Measurements from ENCODE around the gene MAGI2.

The MAGI2 gene

GRCh38 chr7:78081888-78082287, 1371.6 kb downstream of the MAGI2 start:
- no peak for DNase-seq (ENCODE audit: low spot score)

- DNase-seq (ENCODE audit: low spot score), result no peak
Observed at GRCh38 chr7:78081344-78081743, 1372.1 kb downstream of the MAGI2 start.

- no peak for DNase-seq (ENCODE audit: low spot score)
Observed at GRCh38 chr7:78080811-78081210, 1372.7 kb downstream of the MAGI2 start.

GRCh38 chr7:78080241-78080640, 1373.2 kb downstream of the MAGI2 start:
- no peak for DNase-seq (ENCODE audit: low spot score)

GRCh38 chr7:78074713-78075112, 1378.8 kb downstream of the MAGI2 start:
- no peak for DNase-seq (ENCODE audit: low spot score)

- no peak for DNase-seq (ENCODE audit: low spot score)
Observed at GRCh38 chr7:78073609-78074382, 1379.7 kb downstream of the MAGI2 start.

GRCh38 chr7:78072201-78072590, 1381.3 kb downstream of the MAGI2 start:
- no peak for DNase-seq (ENCODE audit: low spot score)

- DNase-seq (ENCODE audit: low spot score), result no peak
Observed at GRCh38 chr7:78071491-78072200, 1381.8 kb downstream of the MAGI2 start.

- DNase-seq (ENCODE audit: low spot score), result no peak
Observed at GRCh38 chr7:78066599-78066998, 1386.9 kb downstream of the MAGI2 start.

GRCh38 chr7:78063758-78064157, 1389.7 kb downstream of the MAGI2 start:
- no peak for DNase-seq (ENCODE audit: low spot score)

- no peak for DNase-seq (ENCODE audit: low spot score)
Observed at GRCh38 chr7:78062214-78062613, 1391.3 kb downstream of the MAGI2 start.

- DNase-seq (ENCODE audit: low spot score), result no peak
Observed at GRCh38 chr7:78057571-78057970, 1395.9 kb downstream of the MAGI2 start.

- no peak for DNase-seq (ENCODE audit: low spot score)
Observed at GRCh38 chr7:78055599-78055998, 1397.9 kb downstream of the MAGI2 start.

GRCh38 chr7:78055001-78055573, 1398.4 kb downstream of the MAGI2 start:
- DNase-seq (ENCODE audit: low spot score), result no peak

- no peak for DNase-seq (ENCODE audit: low spot score)
Observed at GRCh38 chr7:78052112-78052511, 1401.4 kb downstream of the MAGI2 start.

- no peak for DNase-seq (ENCODE audit: low spot score)
Observed at GRCh38 chr7:78047800-78048199, 1405.7 kb downstream of the MAGI2 start.

GRCh38 chr7:78043159-78043558, 1410.3 kb downstream of the MAGI2 start:
- no peak for DNase-seq (ENCODE audit: low spot score)

- DNase-seq (ENCODE audit: low spot score), result no peak
Observed at GRCh38 chr7:78041423-78041822, 1412.0 kb downstream of the MAGI2 start.

GRCh38 chr7:78039790-78040776, 1413.4 kb downstream of the MAGI2 start:
- peak; percentile 46 for DNase-seq (ENCODE audit: low spot score)

- no peak for DNase-seq (ENCODE audit: low spot score)
Observed at GRCh38 chr7:78038465-78039080, 1414.9 kb downstream of the MAGI2 start.

GRCh38 chr7:78037603-78038002, 1415.9 kb downstream of the MAGI2 start:
- DNase-seq (ENCODE audit: low spot score), result no peak

GRCh38 chr7:78033410-78033809, 1420.1 kb downstream of the MAGI2 start:
- no peak for DNase-seq (ENCODE audit: low spot score)

Measured in GM03348 (cell line).